Caki2 (cell line): Measurements from ENCODE around the gene ATP13A3. TPM values are rescaled to one million over a fixed set of nuclear protein-coding genes. Genes with fewer than 3 reads are reported as not detected.

Experiments used
- DNase-seq: peaks from one replicate; pipeline ENCODE4 v3.0.0-alpha.2; 2015; ENCODE audit warnings: low read depth
- in situ Hi-C: cut with HindIII; loops from 2 replicates; pipeline ENCODE4 v1.10.0; 2016; ENCODE audit warnings: low sequenced_read_pairs, low pct_unique_long_range_greater_than_20kb, mixed read lengths
- total RNA-seq: library from RNA; depleted of rRNA; stranded (reverse); fragments of >200 nt; shearing (Covaris generic); gene quantifications from 2 replicates; pipeline ENCODE4 v1.2.3, GENCODE V29; 2014; ENCODE audit warnings: low replicate concordance

The ATP13A3 gene
- total RNA-seq, 1 experiment from 2014 or later: 91.8 TPM

- in situ Hi-C loops: no loop called here
- no peak for DNase-seq
Measured at GRCh38 chr3:194384569-194385001, 102.2 kb downstream of the ATP13A3 start.

GRCh38 chr3:194384156-194384555 lies 102.6 kb downstream of the ATP13A3 start:
- in situ Hi-C loops: no loop called here

DNA sequence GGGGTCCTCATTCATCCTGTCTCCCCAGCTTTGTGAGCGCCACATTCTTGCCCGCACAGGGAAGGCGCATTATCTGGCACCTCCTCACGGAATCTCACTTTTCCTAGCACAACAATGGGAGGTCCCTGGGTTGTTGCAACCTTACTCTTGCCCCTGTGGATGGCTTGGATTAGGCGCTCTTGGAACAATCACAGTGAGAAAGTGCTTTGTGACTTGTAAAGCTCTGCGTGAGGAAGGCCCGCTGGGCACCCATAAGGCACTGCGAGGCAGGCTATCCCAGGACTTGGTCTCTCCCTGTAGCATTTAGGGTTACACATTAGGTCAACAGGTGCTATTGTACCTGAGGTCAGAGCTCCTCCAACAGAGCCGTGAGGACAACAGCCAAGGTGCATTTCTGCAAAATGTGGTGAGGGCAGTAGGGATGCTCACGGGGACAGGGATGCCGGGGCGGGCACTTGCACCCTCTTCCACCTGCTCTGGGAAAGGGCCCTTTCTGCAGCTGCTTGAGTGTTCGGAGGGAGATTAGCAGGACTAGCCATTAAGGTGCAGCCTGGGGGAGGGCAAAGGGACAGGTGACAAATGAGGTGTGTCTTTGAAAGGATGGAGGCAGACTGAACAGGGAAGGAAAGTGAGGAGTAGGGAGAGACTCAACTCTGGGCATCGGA lies 103.4 kb downstream of the ATP13A3 start:
- no peak for DNase-seq
- in situ Hi-C loops: no loop called here

More at GRCh38 chr3:194384156-194384555, 102.6 kb downstream of the ATP13A3 start:
- no peak for DNase-seq

DNA sequence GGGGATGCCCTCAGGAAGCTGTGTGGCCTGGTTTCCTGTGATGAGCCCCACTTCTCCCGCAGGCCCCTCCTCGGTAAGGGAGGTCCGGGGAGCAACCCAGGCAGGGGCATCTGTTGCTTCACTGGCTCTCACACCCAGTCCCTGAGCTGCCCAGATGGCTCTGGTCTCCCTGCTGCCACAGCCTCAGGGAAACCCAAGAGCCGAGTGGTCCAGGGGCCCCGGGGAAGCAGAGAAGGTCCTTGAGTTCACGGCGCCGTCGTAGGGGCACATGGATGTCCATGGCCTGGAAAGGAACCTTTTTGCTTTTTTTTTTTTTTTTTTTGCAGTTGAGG lies 103.9 kb downstream of the ATP13A3 start:
- in situ Hi-C loops: no loop called here
- DNase-seq: no peak

- in situ Hi-C loops: no loop called here
- DNase-seq: no peak
Measured at GRCh38 chr3:194382196-194382891, 104.5 kb downstream of the ATP13A3 start.

DNA sequence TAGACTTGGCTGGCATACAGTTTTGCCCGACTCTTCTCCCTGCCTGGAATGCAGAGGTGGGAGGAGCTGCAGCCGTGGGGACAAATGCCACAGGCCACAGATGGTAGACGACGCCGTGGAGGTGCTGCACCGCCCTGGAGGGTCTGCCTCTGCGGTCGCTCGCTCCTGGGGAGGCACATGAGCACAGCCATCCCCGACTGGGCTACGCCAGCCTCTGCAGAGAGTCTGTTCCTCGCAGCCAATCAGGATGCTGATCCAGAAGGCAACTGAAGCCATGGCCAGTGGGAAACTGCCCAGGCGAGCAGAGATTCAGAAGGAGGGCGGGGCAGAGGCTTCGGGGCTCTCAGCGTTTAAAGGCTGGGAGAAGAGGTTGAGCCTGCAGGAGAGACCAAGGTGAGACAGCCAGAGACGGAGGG lies 105.3 kb downstream of the ATP13A3 start:
- in situ Hi-C loops: no loop called here
- peak; percentile 51 for DNase-seq

- DNase-seq: no peak
- in situ Hi-C loops: no loop called here
Measured at GRCh38 chr3:194380326-194380725, 106.5 kb downstream of the ATP13A3 start.

DNA sequence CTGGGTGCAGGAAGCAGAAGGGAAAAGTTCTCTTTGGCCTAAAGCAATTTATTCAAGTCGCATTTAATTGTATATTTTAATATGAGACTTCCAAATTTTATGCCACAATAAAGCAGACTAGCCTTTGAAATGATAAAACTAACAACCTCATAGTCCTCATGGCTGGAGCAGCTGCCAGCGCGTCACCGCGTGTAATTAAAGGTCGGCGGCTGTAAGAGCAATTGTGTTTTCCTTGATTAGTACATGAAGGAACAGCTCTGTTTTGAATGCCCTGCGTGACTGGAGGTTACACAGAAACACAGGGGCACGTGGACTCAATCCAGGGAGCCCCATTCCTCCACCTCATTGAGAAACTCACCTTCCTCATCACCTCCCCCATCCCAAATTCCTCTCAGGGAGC lies 107.2 kb downstream of the ATP13A3 start:
- in situ Hi-C loops: no loop called here
- no peak for DNase-seq

- DNase-seq: no peak
Measured at GRCh38 chr3:194379231-194379630, 107.6 kb downstream of the ATP13A3 start.

GRCh38 chr3:194377708-194378107 lies 109.1 kb downstream of the ATP13A3 start:
- DNase-seq: no peak
- in situ Hi-C loops: no loop called here

More at GRCh38 chr3:194379231-194379630, 107.6 kb downstream of the ATP13A3 start:
- in situ Hi-C loops: no loop called here

- in situ Hi-C loops: no loop called here
- no peak for DNase-seq
Measured at GRCh38 chr3:194376241-194376560, 110.6 kb downstream of the ATP13A3 start.

DNA sequence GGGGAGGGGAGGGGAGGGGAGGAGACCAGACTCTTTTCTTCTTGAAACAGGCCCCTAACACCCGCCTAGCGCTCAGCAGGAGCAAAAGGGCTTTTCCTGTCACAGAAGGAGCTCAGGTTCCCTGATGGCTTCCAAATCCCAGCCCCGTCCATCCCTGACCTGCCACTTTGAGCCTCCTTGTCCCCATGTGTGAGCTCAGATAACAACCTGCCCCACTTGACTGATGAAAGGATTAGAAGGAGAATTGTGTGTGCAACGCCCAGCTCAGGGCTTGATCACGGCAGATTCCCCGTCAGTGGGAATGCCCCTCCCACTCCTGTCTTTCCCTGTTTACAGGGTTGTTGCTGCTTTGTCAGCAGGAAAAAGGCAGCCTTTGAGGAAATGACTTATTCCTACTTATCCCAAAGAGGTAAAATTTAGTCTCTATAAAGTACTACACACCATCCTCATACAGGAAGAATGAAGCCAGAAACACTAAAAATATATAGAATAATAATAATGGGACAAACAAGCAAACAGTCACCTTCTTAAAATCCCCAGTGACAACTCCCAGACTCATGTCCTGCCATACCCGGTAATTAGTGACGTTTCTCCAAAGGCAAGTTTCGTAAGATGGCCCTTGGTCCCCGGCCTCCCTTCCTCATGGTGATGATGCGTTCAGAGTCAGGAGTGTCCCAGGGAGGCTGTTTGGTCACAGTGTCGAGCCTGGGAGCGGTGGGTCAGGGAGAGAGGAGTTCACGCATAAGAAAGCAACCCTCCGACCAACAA lies 111.1 kb downstream of the ATP13A3 start:
- DNase-seq: no peak
- in situ Hi-C loops: no loop called here

DNA sequence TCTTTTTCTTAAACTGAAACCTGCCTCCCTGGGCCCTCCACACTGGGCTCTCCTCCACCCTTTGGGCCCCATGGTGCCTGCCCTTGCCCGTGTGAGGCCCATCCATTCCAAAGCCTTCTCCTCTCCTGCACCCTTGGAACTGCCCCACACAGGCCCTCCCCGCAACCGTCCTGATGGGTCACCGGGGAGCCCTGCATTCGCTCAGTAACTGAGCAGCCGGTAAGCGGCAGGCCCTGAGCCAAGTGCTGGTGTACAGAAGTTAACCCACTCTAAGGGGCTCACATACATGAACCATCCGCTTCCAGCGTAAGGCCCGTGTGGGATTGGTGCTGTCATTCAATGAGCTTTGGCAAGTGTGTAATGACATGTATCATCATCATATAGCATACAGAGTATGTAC lies 111.9 kb downstream of the ATP13A3 start:
- DNase-seq: no peak
- in situ Hi-C loops: no loop called here

DNA sequence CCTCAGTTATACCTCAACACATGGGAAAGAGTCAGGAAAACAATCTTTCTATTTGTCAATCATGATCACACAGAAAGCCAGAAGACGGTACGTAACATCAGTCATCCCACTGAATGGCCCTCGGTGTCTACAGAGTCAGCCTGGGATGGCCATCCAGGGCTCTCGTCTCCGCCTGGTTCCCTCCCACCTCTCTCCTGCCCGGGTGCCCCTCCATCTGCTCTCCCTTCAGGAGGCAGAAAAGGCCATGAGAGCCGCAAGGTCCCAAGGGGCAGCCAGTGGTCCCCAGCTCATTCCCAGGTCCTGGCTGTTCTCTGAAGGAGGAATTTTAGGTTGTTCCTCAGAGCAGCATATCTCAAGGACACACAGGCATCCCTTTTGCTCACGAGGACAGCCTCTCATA lies 112.9 kb downstream of the ATP13A3 start:
- DNase-seq: no peak
- in situ Hi-C loops: no loop called here

GRCh38 chr3:194373028-194373427 lies 113.8 kb downstream of the ATP13A3 start:
- in situ Hi-C loops: no loop called here

GRCh38 chr3:194370753-194371152 lies 116.0 kb downstream of the ATP13A3 start:
- in situ Hi-C loops: no loop called here
- DNase-seq: no peak

More at GRCh38 chr3:194373028-194373427, 113.8 kb downstream of the ATP13A3 start:
- no peak for DNase-seq

DNA sequence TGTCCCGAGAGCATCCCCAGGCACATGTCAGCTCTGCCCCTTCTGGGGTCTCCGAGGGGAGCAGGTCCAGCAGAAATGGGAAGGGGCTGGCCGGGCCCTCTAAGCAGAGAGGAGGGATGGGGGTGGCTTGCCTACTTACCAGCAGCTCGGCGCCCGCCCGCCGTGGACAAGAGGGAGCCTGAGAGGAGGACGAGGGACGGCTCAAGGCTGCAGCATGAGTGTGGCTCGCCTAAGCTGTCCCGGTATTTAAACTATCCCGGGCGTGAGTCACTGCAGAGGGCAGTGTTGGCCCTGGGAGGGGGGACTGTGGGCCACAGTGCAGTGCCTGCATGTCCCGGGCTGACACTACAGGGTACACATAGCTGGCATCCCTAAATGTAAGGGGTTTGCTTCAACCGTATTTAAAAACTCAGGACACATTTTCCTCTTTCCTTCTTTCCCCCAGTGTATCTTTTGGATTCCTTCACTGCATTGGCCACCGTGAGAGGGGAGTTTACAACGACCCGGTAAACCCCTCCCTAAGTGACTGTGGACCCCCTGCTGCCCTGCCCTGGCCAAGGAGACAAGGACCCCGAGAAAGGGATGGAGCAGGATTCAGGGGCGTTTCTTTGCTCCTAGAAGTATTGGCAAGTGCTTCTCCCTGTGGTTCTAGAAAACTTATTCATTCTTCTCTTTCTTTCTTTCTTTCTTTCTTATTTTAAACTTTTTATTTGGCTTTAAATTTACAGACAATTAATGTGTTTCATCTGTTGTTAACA lies 117.1 kb downstream of the ATP13A3 start, which contains the start of gene LRRC15:
Gene LRRC15 (minus strand): TSS at position 222 of the 758 bp plus-strand sequence. CDS start 8,700 bp downstream, outside the sequence.
- in situ Hi-C loops: no loop called here
- no peak for DNase-seq

DNA sequence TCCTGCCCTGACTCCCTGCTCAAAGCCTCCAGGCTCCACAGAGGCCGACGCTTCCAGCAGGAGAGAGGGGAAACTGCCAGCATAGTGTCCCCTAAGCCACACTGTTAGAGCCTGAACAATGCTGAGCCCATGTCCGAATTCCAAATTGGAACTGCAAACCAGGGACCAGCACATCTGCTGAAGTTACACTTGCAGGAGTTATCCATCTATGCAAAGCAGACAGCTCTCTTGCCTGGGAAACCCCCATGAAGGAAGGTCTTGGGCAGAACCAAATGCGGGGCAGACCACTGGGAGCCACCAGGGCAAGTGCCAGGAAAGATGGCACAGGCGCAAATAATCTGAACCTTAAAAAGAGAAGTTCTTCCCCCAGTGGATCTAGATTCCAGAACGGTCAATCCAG lies 117.9 kb downstream of the ATP13A3 start:
- in situ Hi-C loops: no loop called here
- no peak for DNase-seq
